ENCODE measurements around the gene CRYGS. TPM values are rescaled to one million over a fixed set of nuclear protein-coding genes. Genes with fewer than 3 reads are reported as not detected.
"Not testable (repeated sequence)": the region's sequence is repeated elsewhere in the genome, so short reads cannot be mapped to it uniquely, and the experiment has no call there.

Gene CRYGS
- polyA plus RNA-seq (2012; ENCODE audit: insufficient read depth, insufficient read length), result 5.3 TPM

- no peak within 1 kb of the TSS for H3K4me3 ChIP-seq (ENCODE audit: low read length)
Observed at GRCh38 chr3:186544281-186544680, at the start of gene CRYGS. TSS of gene CRYGS (minus strand) at chr3:186544380. CDS start at chr3:186544326, 54 bp downstream.

GRCh38 chr3:186593862-186594261 is 49.7 kb upstream of the CRYGS start:
- no peak for DNase-seq (ENCODE audit: low read depth, low spot score)
- no peak overlapping the region for H3K4me3 ChIP-seq (ENCODE audit: low read length)

More at GRCh38 chr3:186544281-186544680, at the start of gene CRYGS:
- no peak for DNase-seq (ENCODE audit: low read depth, low spot score)

- DNase-seq (ENCODE audit: low read depth, low spot score), result no peak
- H3K4me3 ChIP-seq (ENCODE audit: low read length), result no peak overlapping the region
Observed at GRCh38 chr3:186592682-186593081, 48.5 kb upstream of the CRYGS start.

GRCh38 chr3:186590580-186591295 is 46.6 kb upstream of the CRYGS start:
- H3K4me3 ChIP-seq (ENCODE audit: low read length), result no peak overlapping the region
- no peak for DNase-seq (ENCODE audit: low read depth, low spot score)

- H3K4me3 ChIP-seq (ENCODE audit: low read length), result no peak overlapping the region
- DNase-seq (ENCODE audit: low read depth, low spot score), result peak; percentile 41
Observed at GRCh38 chr3:186589856-186590579, 45.8 kb upstream of the CRYGS start.

GRCh38 chr3:186589121-186589520 is 44.9 kb upstream of the CRYGS start:
- no peak overlapping the region for H3K4me3 ChIP-seq (ENCODE audit: low read length)
- no peak for DNase-seq (ENCODE audit: low read depth, low spot score)

- DNase-seq (ENCODE audit: low read depth, low spot score), result no peak
- no peak overlapping the region for H3K4me3 ChIP-seq (ENCODE audit: low read length)
Observed at GRCh38 chr3:186588632-186589031, 44.5 kb upstream of the CRYGS start.

GRCh38 chr3:186587183-186587582 is 43.0 kb upstream of the CRYGS start:
- no peak overlapping the region for H3K4me3 ChIP-seq (ENCODE audit: low read length)

GRCh38 chr3:186586245-186586644 is 42.1 kb upstream of the CRYGS start:
- H3K4me3 ChIP-seq (ENCODE audit: low read length); DNase-seq (ENCODE audit: low read depth, low spot score): not testable (repeated sequence)

More at GRCh38 chr3:186587183-186587582, 43.0 kb upstream of the CRYGS start:
- DNase-seq (ENCODE audit: low read depth, low spot score), result no peak

- no peak for DNase-seq (ENCODE audit: low read depth, low spot score)
- no peak overlapping the region for H3K4me3 ChIP-seq (ENCODE audit: low read length)
Observed at GRCh38 chr3:186583831-186584230, 39.7 kb upstream of the CRYGS start.

- no peak overlapping the region for H3K4me3 ChIP-seq (ENCODE audit: low read length)
- DNase-seq (ENCODE audit: low read depth, low spot score), result no peak
Observed at GRCh38 chr3:186582541-186582940, 38.4 kb upstream of the CRYGS start.

- DNase-seq (ENCODE audit: low read depth, low spot score), result no peak
- no peak overlapping the region for H3K4me3 ChIP-seq (ENCODE audit: low read length)
Observed at GRCh38 chr3:186580785-186581184, 36.6 kb upstream of the CRYGS start.

GRCh38 chr3:186577521-186577920 is 33.3 kb upstream of the CRYGS start:
- no peak for DNase-seq (ENCODE audit: low read depth, low spot score)
- no peak overlapping the region for H3K4me3 ChIP-seq (ENCODE audit: low read length)

GRCh38 chr3:186571644-186572013 is 27.4 kb upstream of the CRYGS start:
- DNase-seq (ENCODE audit: low read depth, low spot score), result no peak

GRCh38 chr3:186570941-186571643 is 26.9 kb upstream of the CRYGS start:
- H3K4me3 ChIP-seq (ENCODE audit: low read length), result peak overlapping the region; percentile 77

More at GRCh38 chr3:186571644-186572013, 27.4 kb upstream of the CRYGS start:
- peak overlapping the region; percentile 77 for H3K4me3 ChIP-seq (ENCODE audit: low read length)

GRCh38 chr3:186570096-186570940 is 26.1 kb upstream of the CRYGS start, which contains the start of gene DNAJB11:
TSS of gene DNAJB11 (plus strand) at chr3:186570720. CDS start at chr3:186570898, 178 bp downstream.
- H3K4me3 ChIP-seq (ENCODE audit: low read length), result peak within 1 kb of the TSS; percentile 96
- DNase-seq (ENCODE audit: low read depth, low spot score), result peak; percentile 100

More at GRCh38 chr3:186570941-186571643, 26.9 kb upstream of the CRYGS start:
- no peak for DNase-seq (ENCODE audit: low read depth, low spot score)

GRCh38 chr3:186569779-186570095 is 25.6 kb upstream of the CRYGS start:
- peak overlapping the region; percentile 96 for H3K4me3 ChIP-seq (ENCODE audit: low read length)
- no peak for DNase-seq (ENCODE audit: low read depth, low spot score)

GRCh38 chr3:186569361-186569760 is 25.2 kb upstream of the CRYGS start:
- peak overlapping the region; percentile 96 for H3K4me3 ChIP-seq (ENCODE audit: low read length)
- not testable (repeated sequence) for DNase-seq (ENCODE audit: low read depth, low spot score)
